Activated T-cell treated with anti-CD3 and anti-CD28 coated beads, Interleukin-2, amount 50 U/mL, for 72 hours (primary cell): Measurements from ENCODE around the gene PRDX2. TPM values are rescaled to one million over a fixed set of nuclear protein-coding genes. Genes with fewer than 3 reads are reported as not detected.

Experiments
- ATAC-seq, 2 donors: fragments of 150-1000 bp; cut with Tn5 transposase; replicated peaks in 1 of 2; 2 replicates each; pipeline ENCODE4 v1.10.0; 2021; ENCODE audit warnings: moderate library complexity in 2 of 2, mild to moderate bottlenecking in 1 of 2
- DNase-seq, 2 donors: peaks; one replicate each; pipeline ENCODE4 v3.0.0; 2021 to 2022; ENCODE audit warnings: mixed read lengths in 1 of 2
- H3K27ac Mint-ChIP-seq: one replicate; pipeline ENCODE4 v1.8.0; 2022; ENCODE audit warnings: mild to moderate bottlenecking, moderate library complexity, mixed read lengths
- H3K27me3 Mint-ChIP-seq: one replicate; pipeline ENCODE4 v1.8.0; 2022; ENCODE audit warnings: low read depth, mixed read lengths
- H3K36me3 Mint-ChIP-seq, 2 donors: one replicate each; pipeline ENCODE4 v1.8.0; 2022; ENCODE audit warnings: mixed read lengths in 2 of 2, mild to moderate bottlenecking in 1 of 2; ENCODE audit not compliant: insufficient read depth in 2 of 2
- H3K4me1 Mint-ChIP-seq: one replicate; pipeline ENCODE4 v1.8.0; 2022; ENCODE audit warnings: low read depth, mixed read lengths
- H3K4me3 Mint-ChIP-seq, 2 donors: one replicate each; pipeline ENCODE4 v1.8.0; 2022; ENCODE audit warnings: mild to moderate bottlenecking in 2 of 2, mixed read lengths in 2 of 2, moderate library complexity in 2 of 2
- H3K9me3 Mint-ChIP-seq, 2 donors: one replicate each; pipeline ENCODE4 v1.8.0; 2022; ENCODE audit warnings: mixed read lengths in 2 of 2
- total RNA-seq, 2 donors: library from RNA; stranded (reverse); gene quantifications; one replicate each; pipeline ENCODE4 v1.2.3, GENCODE V29; 2022

Gene PRDX2
- total RNA-seq, 2 donors from 2014 or later, result 202 to 223 TPM

GRCh38 chr19:12778017-12778904 is 23.3 kb downstream of the PRDX2 start:
- H3K27ac Mint-ChIP-seq, result peak overlapping the region; percentile 86
- no peaks in the 10 kb centered on the region for H3K9me3 Mint-ChIP-seq
- DNase-seq (peak; percentile 57 to 60), ATAC-seq (peak; percentile 1 to 2)
- peak overlapping the region; percentile 97 to 99 for H3K4me3 Mint-ChIP-seq
- no peaks in the 10 kb centered on the region for H3K27me3 Mint-ChIP-seq
- peaks cover 61% of the 10 kb centered on the region for H3K4me1 Mint-ChIP-seq
- H3K36me3 Mint-ChIP-seq, result no peaks in the 10 kb centered on the region

GRCh38 chr19:12777217-12778016 is 24.2 kb downstream of the PRDX2 start:
- peaks cover 61% of the 10 kb centered on the region for H3K4me1 Mint-ChIP-seq
- H3K9me3 Mint-ChIP-seq, result no peaks in the 10 kb centered on the region
- peak; percentile 38 to 43 for ATAC-seq
- H3K4me3 Mint-ChIP-seq, result peak overlapping the region; percentile 97 to 99
- peak overlapping the region; percentile 57 for H3K27ac Mint-ChIP-seq
- H3K36me3 Mint-ChIP-seq, result peaks cover 0 to 2% of the 10 kb centered on the region in 2 donors
- peak; percentile 87 to 93 for DNase-seq
- no peaks in the 10 kb centered on the region for H3K27me3 Mint-ChIP-seq

- Mint-ChIP-seq H3K9me3 (no peaks in the 10 kb centered on the region), H3K4me3 (peak within 1 kb of the TSS; percentile 75 to 80), H3K27ac (peak within 1 kb of the TSS; percentile 35), H3K27me3 (no peaks in the 10 kb centered on the region), H3K4me1 (peaks cover 50% of the 10 kb centered on the region), H3K36me3 (peaks cover 0 to 2% of the 10 kb centered on the region in 2 donors)
- ATAC-seq, result no peak
- peak in 1 of 2 donors; percentile 31 for DNase-seq
Measured at GRCh38 chr19:12774588-12775555, 26.7 kb downstream of the PRDX2 start, which contains the start of gene HOOK2. Gene HOOK2, minus strand, starts transcription at chr19:12775552. Its CDS starts 103 bp downstream, at chr19:12775449.

GRCh38 chr19:12773571-12773970 is 28.0 kb downstream of the PRDX2 start:
- ATAC-seq (no peak), DNase-seq (peak in 1 of 2 donors; percentile 17)
- Mint-ChIP-seq H3K4me3 (peak overlapping the region; percentile 1 to 2), H3K4me1 (peaks cover 43% of the 10 kb centered on the region), H3K36me3 (peaks cover 0 to 2% of the 10 kb centered on the region in 2 donors), H3K27me3 (no peaks in the 10 kb centered on the region), H3K9me3 (no peaks in the 10 kb centered on the region), H3K27ac (no peak overlapping the region)

- no peaks in the 10 kb centered on the region for H3K9me3 Mint-ChIP-seq
- H3K4me1 Mint-ChIP-seq, result peaks cover 36% of the 10 kb centered on the region
- peaks cover 0 to 2% of the 10 kb centered on the region in 2 donors for H3K36me3 Mint-ChIP-seq
- no peak for DNase-seq
- H3K4me3 Mint-ChIP-seq, result no peak overlapping the region
- no peaks in the 10 kb centered on the region for H3K27me3 Mint-ChIP-seq
- no peak overlapping the region for H3K27ac Mint-ChIP-seq
- no peak for ATAC-seq
Measured at GRCh38 chr19:12772323-12772722, 29.3 kb downstream of the PRDX2 start.

- ATAC-seq, result no peak
- Mint-ChIP-seq H3K4me1 (peaks cover 31% of the 10 kb centered on the region), H3K4me3 (no peak overlapping the region), H3K36me3 (peaks cover 0 to 2% of the 10 kb centered on the region in 2 donors), H3K27me3 (no peaks in the 10 kb centered on the region), H3K9me3 (no peaks in the 10 kb centered on the region), H3K27ac (no peak overlapping the region)
- DNase-seq, result no peak
Measured at GRCh38 chr19:12770922-12771321, 30.7 kb downstream of the PRDX2 start.

GRCh38 chr19:12769689-12770088 is 31.9 kb downstream of the PRDX2 start:
- H3K36me3 Mint-ChIP-seq, result peaks cover 0 to 2% of the 10 kb centered on the region in 2 donors
- peaks cover 31% of the 10 kb centered on the region for H3K4me1 Mint-ChIP-seq
- ATAC-seq (peak; percentile 82), DNase-seq (peak; percentile 62 to 66)
- H3K27me3 Mint-ChIP-seq, result no peaks in the 10 kb centered on the region
- H3K4me3 Mint-ChIP-seq, result peak overlapping the region; percentile 47 to 56
- H3K9me3 Mint-ChIP-seq, result no peaks in the 10 kb centered on the region
- no peak overlapping the region for H3K27ac Mint-ChIP-seq

GRCh38 chr19:12767666-12768065 is 33.9 kb downstream of the PRDX2 start:
- H3K4me3 Mint-ChIP-seq, result no peak overlapping the region
- no peak overlapping the region for H3K27ac Mint-ChIP-seq
- H3K4me1 Mint-ChIP-seq, result peaks cover 18% of the 10 kb centered on the region
- no peaks in the 10 kb centered on the region for H3K27me3 Mint-ChIP-seq
- DNase-seq, result no peak
- no peaks in the 10 kb centered on the region for H3K9me3 Mint-ChIP-seq
- no peak for ATAC-seq
- H3K36me3 Mint-ChIP-seq, result no peaks in the 10 kb centered on the region

- no peak for DNase-seq
- Mint-ChIP-seq H3K4me3 (no peak overlapping the region), H3K27ac (no peak overlapping the region), H3K9me3 (no peaks in the 10 kb centered on the region), H3K27me3 (no peaks in the 10 kb centered on the region), H3K4me1 (peaks cover 18% of the 10 kb centered on the region), H3K36me3 (no peaks in the 10 kb centered on the region)
- no peak for ATAC-seq
Measured at GRCh38 chr19:12767150-12767549, 34.5 kb downstream of the PRDX2 start.

- peak overlapping the region; percentile 57 to 73 for H3K4me3 Mint-ChIP-seq
- no peaks in the 10 kb centered on the region for H3K27me3 Mint-ChIP-seq
- H3K27ac Mint-ChIP-seq, result no peak overlapping the region
- ATAC-seq (peak; percentile 80 to 85), DNase-seq (peak; percentile 87 to 90)
- no peaks in the 10 kb centered on the region for H3K9me3 Mint-ChIP-seq
- H3K36me3 Mint-ChIP-seq, result no peaks in the 10 kb centered on the region
- peaks cover 18% of the 10 kb centered on the region for H3K4me1 Mint-ChIP-seq
Measured at GRCh38 chr19:12766051-12766521, 35.5 kb downstream of the PRDX2 start.

GRCh38 chr19:12764698-12765097 is 36.9 kb downstream of the PRDX2 start:
- Mint-ChIP-seq H3K4me3 (no peak overlapping the region), H3K27me3 (no peaks in the 10 kb centered on the region), H3K36me3 (no peaks in the 10 kb centered on the region), H3K4me1 (peaks cover 16% of the 10 kb centered on the region), H3K9me3 (no peaks in the 10 kb centered on the region), H3K27ac (no peak overlapping the region)
- ATAC-seq (no peak), DNase-seq (no peak)

GRCh38 chr19:12763100-12763499 is 38.5 kb downstream of the PRDX2 start:
- H3K9me3 Mint-ChIP-seq, result no peaks in the 10 kb centered on the region
- no peaks in the 10 kb centered on the region for H3K36me3 Mint-ChIP-seq
- DNase-seq (no peak), ATAC-seq (no peak)
- H3K4me3 Mint-ChIP-seq, result no peak overlapping the region
- H3K27ac Mint-ChIP-seq, result no peak overlapping the region
- peaks cover 12% of the 10 kb centered on the region for H3K4me1 Mint-ChIP-seq
- peaks cover 6% of the 10 kb centered on the region for H3K27me3 Mint-ChIP-seq
